Endothelial cell of umbilical vein (primary cell): ENCODE measurements around the gene SUCLG2.
"Not testable (repeated sequence)": the region's sequence is repeated elsewhere in the genome, so short reads cannot be mapped to it uniquely, and the experiment has no call there.

ENCODE experiments used
- CTCF ChIP-seq, 2 donors: IDR thresholded peaks; 1 replicate in 1 of 2; 2 replicates in 1 of 2; pipeline ENCODE4 v1.5.1; 2011; ENCODE audit warnings: low read length in 2 of 2, mild to moderate bottlenecking in 2 of 2, moderate library complexity in 2 of 2, control low read depth in 1 of 2, inconsistent platforms in 1 of 2, low read depth in 1 of 2; ENCODE audit not compliant: insufficient read depth in 1 of 2; ENCODE audit errors: extremely low read depth in 1 of 2
- EZH2 ChIP-seq: IDR thresholded peaks from 2 replicates; pipeline ENCODE4 v1.6.1; 2012; ENCODE audit warnings: borderline replicate concordance, low read depth, mild to moderate bottlenecking, moderate library complexity, low read length, inconsistent platforms; ENCODE audit not compliant: severe bottlenecking
- FOS ChIP-seq: IDR thresholded peaks from 2 replicates; pipeline ENCODE4 v1.6.1; 2011; ENCODE audit warnings: mild to moderate bottlenecking, low read length, moderate library complexity, borderline replicate concordance; ENCODE audit not compliant: insufficient read depth
- GATA2 ChIP-seq: IDR thresholded peaks from 2 replicates; pipeline ENCODE4 v1.7.0; 2011; ENCODE audit warnings: low read depth, mild to moderate bottlenecking, moderate library complexity, mixed read lengths, low read length; ENCODE audit not compliant: insufficient read length, insufficient read depth
- MAX ChIP-seq: IDR thresholded peaks from 2 replicates; pipeline ENCODE4 v1.6.1; 2011; ENCODE audit not compliant: insufficient read depth, insufficient read length
- POLR2A ChIP-seq: IDR thresholded peaks from 2 replicates; pipeline ENCODE4 v1.6.1; 2012; ENCODE audit warnings: low read depth, mild to moderate bottlenecking, control low read depth, low read length
- POLR2AphosphoS5 ChIP-seq: IDR thresholded peaks from 2 replicates; pipeline ENCODE4 v1.6.1; 2012; ENCODE audit warnings: low read depth, mild to moderate bottlenecking, control low read depth, low read length, moderate library complexity; ENCODE audit not compliant: insufficient read depth

GRCh38 chr3:67584608-67585007 is 69.8 kb downstream of the SUCLG2 start:
- not testable (repeated sequence) for TF ChIP-seq POLR2AphosphoS5; CTCF (IDR thresholded peaks at IDR 0.05; ENCODE audit: extremely low read depth in 1 of 2, insufficient read depth in 1 of 2, low read depth in 1 of 2, low read length in 2 of 2); EZH2; FOS; POLR2A; MAX; GATA2
